Prostate gland (tissue), 2 donors: ENCODE data around the gene MAGOHB.

Experiments used
- POLR2A ChIP-seq: fragments of 450-650 bp; IDR thresholded peaks from one replicate; pipeline ENCODE4 v1.6.1; 2016; ENCODE audit warnings: antibody characterized with exemption, mild to moderate bottlenecking
- TF ChIP-seq, protein P1 (sequence below), 4 experiments: fragments of 200-600 bp in 2 of 4; fragments of 450-650 bp in 2 of 4; sonication (generic) in 2 of 4; IDR thresholded peaks; 1 replicate in 3 of 4; 2 replicates in 1 of 4; pipeline ENCODE4 v1.5.1; 2016 to 2019; ENCODE audit warnings: antibody characterized with exemption in 4 of 4, mild to moderate bottlenecking in 2 of 4, moderate library complexity in 2 of 4

DNA sequence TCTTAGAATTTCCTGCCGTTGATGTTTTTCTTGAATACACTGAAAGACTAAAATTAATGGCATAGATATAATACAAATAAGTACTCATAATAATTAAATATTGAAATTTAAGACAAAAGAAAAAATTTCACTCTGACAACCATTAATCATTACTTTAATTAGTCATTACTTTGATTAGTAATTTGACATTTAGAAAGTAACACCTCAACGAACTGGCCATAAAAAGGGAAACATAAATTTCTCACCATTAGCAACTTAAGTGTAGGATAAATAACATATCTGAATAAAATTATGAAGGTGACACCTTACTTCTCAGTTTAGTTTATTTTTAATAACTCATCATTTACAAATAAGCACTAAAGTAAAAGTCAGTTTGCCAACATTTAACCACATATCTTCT, 17.5 kb downstream of the MAGOHB start:
- TF ChIP-seq POLR2A, result no peak
- TF ChIP-seq, protein P1, sequence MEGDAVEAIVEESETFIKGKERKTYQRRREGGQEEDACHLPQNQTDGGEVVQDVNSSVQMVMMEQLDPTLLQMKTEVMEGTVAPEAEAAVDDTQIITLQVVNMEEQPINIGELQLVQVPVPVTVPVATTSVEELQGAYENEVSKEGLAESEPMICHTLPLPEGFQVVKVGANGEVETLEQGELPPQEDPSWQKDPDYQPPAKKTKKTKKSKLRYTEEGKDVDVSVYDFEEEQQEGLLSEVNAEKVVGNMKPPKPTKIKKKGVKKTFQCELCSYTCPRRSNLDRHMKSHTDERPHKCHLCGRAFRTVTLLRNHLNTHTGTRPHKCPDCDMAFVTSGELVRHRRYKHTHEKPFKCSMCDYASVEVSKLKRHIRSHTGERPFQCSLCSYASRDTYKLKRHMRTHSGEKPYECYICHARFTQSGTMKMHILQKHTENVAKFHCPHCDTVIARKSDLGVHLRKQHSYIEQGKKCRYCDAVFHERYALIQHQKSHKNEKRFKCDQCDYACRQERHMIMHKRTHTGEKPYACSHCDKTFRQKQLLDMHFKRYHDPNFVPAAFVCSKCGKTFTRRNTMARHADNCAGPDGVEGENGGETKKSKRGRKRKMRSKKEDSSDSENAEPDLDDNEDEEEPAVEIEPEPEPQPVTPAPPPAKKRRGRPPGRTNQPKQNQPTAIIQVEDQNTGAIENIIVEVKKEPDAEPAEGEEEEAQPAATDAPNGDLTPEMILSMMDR (IDR thresholded peaks at IDR 0.05), result no peak
